Esophagus muscularis mucosa (tissue), 4 donors: ENCODE results near the gene RHBDD1.

Experiments
- EP300 ChIP-seq: sonication (generic); formaldehyde crosslinking; IDR thresholded peaks from one replicate; pipeline ENCODE4 v1.6.1; 2017; ENCODE audit warnings: antibody characterized with exemption
- POLR2A ChIP-seq: fragments of 450-650 bp; IDR thresholded peaks from one replicate; pipeline ENCODE4 v1.6.1; 2017; ENCODE audit warnings: antibody characterized with exemption, moderate library complexity, mild to moderate bottlenecking, low read depth
- POLR2AphosphoS5 ChIP-seq, 2 donors: sonication (generic); formaldehyde crosslinking; IDR thresholded peaks; one replicate each; pipeline ENCODE4 v1.6.1; 2017; ENCODE audit warnings: antibody characterized with exemption in 2 of 2
- TF ChIP-seq, protein P1 (sequence below), 3 experiments: fragments of 200-600 bp in 2 of 3; fragments of 450-650 bp in 1 of 3; sonication (generic) in 2 of 3; IDR thresholded peaks; one replicate each; pipeline ENCODE4 v1.5.1; 2017 to 2019; ENCODE audit warnings: antibody characterized with exemption in 3 of 3, mild to moderate bottlenecking in 2 of 3, moderate library complexity in 1 of 3

- TF ChIP-seq POLR2A (no peak), EP300 (no peak), POLR2AphosphoS5 (IDR thresholded peaks at IDR 0.05) (no peak)
- TF ChIP-seq, protein P1, sequence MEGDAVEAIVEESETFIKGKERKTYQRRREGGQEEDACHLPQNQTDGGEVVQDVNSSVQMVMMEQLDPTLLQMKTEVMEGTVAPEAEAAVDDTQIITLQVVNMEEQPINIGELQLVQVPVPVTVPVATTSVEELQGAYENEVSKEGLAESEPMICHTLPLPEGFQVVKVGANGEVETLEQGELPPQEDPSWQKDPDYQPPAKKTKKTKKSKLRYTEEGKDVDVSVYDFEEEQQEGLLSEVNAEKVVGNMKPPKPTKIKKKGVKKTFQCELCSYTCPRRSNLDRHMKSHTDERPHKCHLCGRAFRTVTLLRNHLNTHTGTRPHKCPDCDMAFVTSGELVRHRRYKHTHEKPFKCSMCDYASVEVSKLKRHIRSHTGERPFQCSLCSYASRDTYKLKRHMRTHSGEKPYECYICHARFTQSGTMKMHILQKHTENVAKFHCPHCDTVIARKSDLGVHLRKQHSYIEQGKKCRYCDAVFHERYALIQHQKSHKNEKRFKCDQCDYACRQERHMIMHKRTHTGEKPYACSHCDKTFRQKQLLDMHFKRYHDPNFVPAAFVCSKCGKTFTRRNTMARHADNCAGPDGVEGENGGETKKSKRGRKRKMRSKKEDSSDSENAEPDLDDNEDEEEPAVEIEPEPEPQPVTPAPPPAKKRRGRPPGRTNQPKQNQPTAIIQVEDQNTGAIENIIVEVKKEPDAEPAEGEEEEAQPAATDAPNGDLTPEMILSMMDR (IDR thresholded peaks at IDR 0.05), result no peak
Observed at GRCh38 chr2:227025510-227025909, 189.7 kb downstream of the RHBDD1 start.
